ENCODE results near the gene GNA14.

GNA14 gene

GRCh38 chr9:77602852-77603251, 45.3 kb downstream of the GNA14 start:
- TF ChIP-seq EZH2phosphoT487 (IDR thresholded peaks at IDR 0.05; ENCODE audit: low read depth) (no peak), CTCF (IDR thresholded peaks at IDR 0.05; ENCODE audit: low read depth, low read length) (no peak)
- no peak overlapping the region for H3K4me2 ChIP-seq (ENCODE audit: low read length)
- H3K79me2 ChIP-seq (ENCODE audit: low read length) = no peaks in the 10 kb centered on the region
- no peak overlapping the region for H3K4me3 ChIP-seq (ENCODE audit: low read length)
- no peaks in the 10 kb centered on the region for H3K9me3 ChIP-seq (ENCODE audit: insufficient read depth, low read length)
- H3K36me3 ChIP-seq (replicated peaks; ENCODE audit: low read depth, low read length) = no peaks in the 10 kb centered on the region
- H3K27me3 ChIP-seq (ENCODE audit: low read depth, low read length) = no peaks in the 10 kb centered on the region
- 0 out of 2 replicates have a peak, but pooled peaks cover 5% of the 10 kb centered on the region for H3K4me1 ChIP-seq (ENCODE audit: low read length)
- H4K20me1 ChIP-seq (ENCODE audit: insufficient read depth, low read length) = no peaks in the 10 kb centered on the region
- no peak overlapping the region for H3K9ac ChIP-seq (ENCODE audit: low read length)
- no peak overlapping the region for H2AFZ ChIP-seq (ENCODE audit: low read depth, low read length)
- no peak overlapping the region for H3K27ac ChIP-seq (ENCODE audit: low read length)

DNA sequence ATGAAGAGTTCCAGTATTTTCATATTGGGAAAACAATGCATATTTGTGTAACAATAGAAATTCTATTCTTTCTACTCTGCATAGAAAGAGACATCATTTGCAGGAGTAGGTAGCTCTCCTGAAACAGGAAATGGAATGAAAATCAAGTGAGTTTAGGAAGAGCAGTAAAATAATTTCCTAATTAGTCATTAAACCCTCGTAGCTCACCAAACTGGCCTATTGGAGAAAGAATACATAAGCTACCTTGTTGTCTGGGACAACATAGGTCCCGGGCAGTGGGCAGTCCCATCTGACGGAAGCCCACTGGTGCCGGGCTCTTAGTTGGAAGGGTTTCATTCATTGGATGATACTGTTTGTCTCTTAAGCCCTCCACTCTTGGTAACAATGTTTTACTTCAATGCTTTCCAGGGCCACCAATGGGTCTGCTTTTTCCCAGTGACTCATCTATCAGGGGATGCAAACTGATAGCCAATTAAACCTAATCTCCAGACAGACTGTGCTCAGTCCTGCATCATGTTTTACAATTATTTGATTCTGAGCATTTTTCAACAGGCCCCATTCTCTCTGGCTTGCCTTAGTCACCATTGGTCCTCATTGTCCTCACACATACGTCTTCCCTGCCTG, 46.5 kb downstream of the GNA14 start:
- Histone ChIP-seq H3K36me3 (replicated peaks; ENCODE audit: low read depth, low read length) (no peaks in the 10 kb centered on the region), H3K9me3 (ENCODE audit: insufficient read depth, low read length) (no peaks in the 10 kb centered on the region), H3K27me3 (ENCODE audit: low read depth, low read length) (no peaks in the 10 kb centered on the region), H3K4me1 (ENCODE audit: low read length) (0 out of 2 replicates have a peak, but pooled peaks cover 5% of the 10 kb centered on the region), H3K4me3 (ENCODE audit: low read length) (no peak overlapping the region), H3K27ac (ENCODE audit: low read length) (no peak overlapping the region), H2AFZ (ENCODE audit: low read depth, low read length) (no peak overlapping the region), H4K20me1 (ENCODE audit: insufficient read depth, low read length) (no peaks in the 10 kb centered on the region), H3K4me2 (ENCODE audit: low read length) (no peak overlapping the region), H3K9ac (ENCODE audit: low read length) (no peak overlapping the region), H3K79me2 (ENCODE audit: low read length) (no peaks in the 10 kb centered on the region)
- TF ChIP-seq CTCF (IDR thresholded peaks at IDR 0.05; ENCODE audit: low read depth, low read length) (no peak), EZH2phosphoT487 (IDR thresholded peaks at IDR 0.05; ENCODE audit: low read depth) (no peak)

DNA sequence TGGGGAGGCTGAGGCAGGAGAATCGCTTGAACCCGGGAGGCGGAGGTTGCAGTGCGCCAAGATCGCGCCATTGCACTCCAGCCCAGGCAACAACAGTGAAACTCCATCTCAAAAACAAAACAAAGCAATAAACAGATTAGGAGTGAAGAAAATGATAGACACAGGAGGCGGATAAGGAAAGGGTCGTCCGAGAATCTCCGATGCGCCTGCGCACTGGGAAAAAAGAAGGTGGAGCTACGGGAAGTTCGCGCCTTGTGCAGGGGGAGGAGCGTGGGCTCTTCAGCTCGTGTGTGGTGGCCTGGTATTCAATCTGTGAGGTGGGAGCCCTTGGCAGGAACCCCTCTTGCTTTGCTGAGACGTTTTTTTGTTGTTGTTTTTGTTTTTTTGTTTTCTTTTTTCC, 47.3 kb downstream of the GNA14 start:
- no peak for TF ChIP-seq CTCF (IDR thresholded peaks at IDR 0.05; ENCODE audit: low read depth, low read length)
- TF ChIP-seq EZH2phosphoT487 (IDR thresholded peaks at IDR 0.05; ENCODE audit: low read depth) = no peak
- no peaks in the 10 kb centered on the region for H3K27me3 ChIP-seq (ENCODE audit: low read depth, low read length)
- H2AFZ ChIP-seq (ENCODE audit: low read depth, low read length) = no peak overlapping the region

GRCh38 chr9:77599492-77599891, 48.6 kb downstream of the GNA14 start:
- no peak overlapping the region for H3K27ac ChIP-seq (ENCODE audit: low read length)
- H3K36me3 ChIP-seq (replicated peaks; ENCODE audit: low read depth, low read length) = no peaks in the 10 kb centered on the region
- TF ChIP-seq CTCF (IDR thresholded peaks at IDR 0.05; ENCODE audit: low read depth, low read length) (no peak), EZH2phosphoT487 (IDR thresholded peaks at IDR 0.05; ENCODE audit: low read depth) (no peak)
- H3K9me3 ChIP-seq (ENCODE audit: insufficient read depth, low read length) = no peaks in the 10 kb centered on the region
- H3K79me2 ChIP-seq (ENCODE audit: low read length) = no peaks in the 10 kb centered on the region
- 0 out of 2 replicates have a peak, but pooled peaks cover 5% of the 10 kb centered on the region for H3K4me1 ChIP-seq (ENCODE audit: low read length)
- H3K9ac ChIP-seq (ENCODE audit: low read length) = no peak overlapping the region
- no peak overlapping the region for H2AFZ ChIP-seq (ENCODE audit: low read depth, low read length)
- H3K4me2 ChIP-seq (ENCODE audit: low read length) = no peak overlapping the region
- H3K27me3 ChIP-seq (ENCODE audit: low read depth, low read length) = no peaks in the 10 kb centered on the region
- no peak overlapping the region for H3K4me3 ChIP-seq (ENCODE audit: low read length)
- H4K20me1 ChIP-seq (ENCODE audit: insufficient read depth, low read length) = no peaks in the 10 kb centered on the region

More for the DNA sequence above, 47.3 kb downstream of the GNA14 start:
- Histone ChIP-seq H3K27ac (ENCODE audit: low read length) (no peak overlapping the region), H3K4me2 (ENCODE audit: low read length) (no peak overlapping the region), H4K20me1 (ENCODE audit: insufficient read depth, low read length) (no peaks in the 10 kb centered on the region), H3K36me3 (replicated peaks; ENCODE audit: low read depth, low read length) (no peaks in the 10 kb centered on the region), H3K4me3 (ENCODE audit: low read length) (no peak overlapping the region), H3K9me3 (ENCODE audit: insufficient read depth, low read length) (no peaks in the 10 kb centered on the region), H3K79me2 (ENCODE audit: low read length) (no peaks in the 10 kb centered on the region), H3K4me1 (ENCODE audit: low read length) (0 out of 2 replicates have a peak, but pooled peaks cover 5% of the 10 kb centered on the region), H3K9ac (ENCODE audit: low read length) (no peak overlapping the region)
